HepG2 (cell line): Measurements from ENCODE around the gene TCFL5. TPM values are rescaled to one million over a fixed set of nuclear protein-coding genes. Genes with fewer than 3 reads are reported as not detected.
A peak's percentile ranks its signal among the peaks of the same experiment; 100 is the strongest.

ENCODE experiments used
- CAMTA2 ChIP-seq: sonication (generic); formaldehyde crosslinking; IDR thresholded peaks from 2 replicates; pipeline ENCODE4 v1.4.0; 2020; ENCODE audit warnings: mild to moderate bottlenecking, missing genetic modification reagents, borderline replicate concordance
- NRL ChIP-seq: sonication (generic); formaldehyde crosslinking; IDR thresholded peaks from 2 replicates; pipeline ENCODE4 v1.5.0; 2020; ENCODE audit warnings: missing genetic modification reagents, mild to moderate bottlenecking, moderate library complexity, borderline replicate concordance
- PTBP1 ChIP-seq: fragments of 200-400 bp; formaldehyde crosslinking; IDR thresholded peaks from 2 replicates; pipeline ENCODE4 v1.6.1; 2018; ENCODE audit warnings: low read length, low read depth; ENCODE audit not compliant: poor library complexity, severe bottlenecking
- ZBTB7A ChIP-seq: sonication (generic); formaldehyde crosslinking; IDR thresholded peaks from 2 replicates; pipeline ENCODE4 v1.8.0; 2022; ENCODE audit warnings: mild to moderate bottlenecking, missing genetic modification reagents
- ZKSCAN5 ChIP-seq: sonication (generic); formaldehyde crosslinking; IDR thresholded peaks from 2 replicates; pipeline ENCODE4 v1.5.1; 2020; ENCODE audit warnings: mild to moderate bottlenecking, missing genetic modification reagents
- ZNF777 ChIP-seq: sonication (generic); formaldehyde crosslinking; IDR thresholded peaks from 2 replicates; pipeline ENCODE4 v1.4.0; 2020; ENCODE audit warnings: missing genetic modification reagents
- polyA plus RNA-seq, 8 experiments: library from polyadenylated mRNA; depleted of rRNA in 3 of 8; stranded (reverse) in 7 of 8; unstranded in 1 of 8; fragments of >200 nt; fragmentation: Illumina TruSeq in 4 of 8; extraction: Trizol in 4 of 8; gene quantifications; 2 replicates each; pipeline versions ENCODE4 v1.2.1 to v1.2.3, GENCODE V29; 2011 to 2016; ENCODE audit warnings: low read depth in 4 of 8, missing spikeins in 1 of 8, mixed read lengths in 1 of 8; ENCODE audit not compliant: insufficient read depth in 1 of 8
- total RNA-seq, 5 experiments: library from RNA; depleted of rRNA; stranded (reverse); fragments of >200 nt; fragmentation: Illumina TruSeq; extraction: Trizol; gene quantifications; 2 replicates each; pipeline ENCODE4 v1.2.3, GENCODE V29; 2016; ENCODE audit warnings: low read depth in 1 of 5
- TF ChIP-seq, protein P1 (sequence below): IDR thresholded peaks from 2 replicates; pipeline ENCODE4 v1.6.1; 2016; ENCODE audit warnings: missing biosample characterization, missing genetic modification reagents, low read depth
- TF ChIP-seq, protein P2 (sequence below): sonication (generic); formaldehyde crosslinking; IDR thresholded peaks from 2 replicates; pipeline ENCODE4 v1.4.0; 2020; ENCODE audit warnings: low read depth, missing genetic modification reagents

TCFL5 gene
- total and polyA plus RNA-seq, 2 of the 13 experiments (the other 11 are each of a cell fraction or from before 2014, with no cell fraction given), result 14.8 to 20.0 TPM

DNA sequence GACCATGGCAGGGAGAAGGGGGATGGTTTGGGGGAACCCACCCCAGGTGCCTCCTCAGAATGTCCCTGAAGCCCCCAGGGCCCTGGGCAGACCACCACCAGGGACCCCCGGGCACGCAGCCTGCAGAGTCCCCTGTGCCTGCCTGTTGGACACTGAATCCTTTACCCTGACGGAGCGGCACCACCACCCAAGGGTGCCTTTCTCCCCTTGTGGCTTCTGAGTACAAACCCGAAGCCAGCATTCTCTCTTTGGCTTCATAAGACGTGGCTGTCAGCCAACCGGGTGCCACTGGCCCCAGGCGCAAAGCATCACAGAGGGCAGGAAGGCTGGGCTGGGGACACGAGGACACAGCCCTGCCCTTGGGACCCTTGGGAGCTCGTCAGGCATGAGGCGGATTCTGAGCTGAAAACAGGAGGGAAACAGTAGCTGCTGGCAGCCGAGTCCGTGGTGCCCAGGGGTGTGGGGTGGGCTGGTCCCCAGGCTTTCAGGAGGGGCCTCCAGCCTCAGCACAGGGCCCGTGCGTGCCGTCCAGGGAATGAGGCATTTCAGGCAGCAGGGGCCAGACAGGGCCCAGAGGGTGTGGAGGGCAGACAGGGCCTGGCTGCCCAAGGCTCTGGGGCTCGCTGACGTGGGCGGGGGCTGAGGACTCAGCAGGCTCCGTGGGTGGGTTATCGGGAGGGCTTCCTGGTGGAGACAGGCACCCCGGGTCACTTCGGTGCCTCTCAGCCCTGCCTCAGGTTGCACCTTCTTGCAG lies 41.2 kb downstream of the TCFL5 start (continued):
- TF ChIP-seq, protein P1, sequence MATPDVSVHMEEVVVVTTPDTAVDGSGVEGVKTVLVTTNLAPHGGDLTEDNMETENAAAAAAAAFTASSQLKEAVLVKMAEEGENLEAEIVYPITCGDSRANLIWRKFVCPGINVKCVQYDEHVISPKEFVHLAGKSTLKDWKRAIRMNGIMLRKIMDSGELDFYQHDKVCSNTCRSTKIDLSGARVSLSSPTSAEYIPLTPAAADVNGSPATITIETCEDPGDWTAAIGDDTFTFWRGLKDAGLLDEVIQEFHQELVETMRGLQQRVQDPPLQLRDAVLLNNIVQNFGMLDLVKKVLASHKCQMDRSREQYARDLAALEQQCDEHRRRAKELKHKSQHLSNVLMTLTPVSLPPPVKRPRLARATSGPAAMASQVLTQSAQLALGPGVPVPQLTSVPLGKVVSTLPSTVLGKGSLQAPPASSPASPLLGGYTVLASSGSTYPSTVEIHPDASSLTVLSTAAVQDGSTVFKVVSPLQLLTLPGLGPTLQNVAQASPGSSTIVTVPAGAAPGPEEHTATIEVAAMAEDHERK (CRISPR knock-in tag), result no peak
- TF ChIP-seq, protein P2, sequence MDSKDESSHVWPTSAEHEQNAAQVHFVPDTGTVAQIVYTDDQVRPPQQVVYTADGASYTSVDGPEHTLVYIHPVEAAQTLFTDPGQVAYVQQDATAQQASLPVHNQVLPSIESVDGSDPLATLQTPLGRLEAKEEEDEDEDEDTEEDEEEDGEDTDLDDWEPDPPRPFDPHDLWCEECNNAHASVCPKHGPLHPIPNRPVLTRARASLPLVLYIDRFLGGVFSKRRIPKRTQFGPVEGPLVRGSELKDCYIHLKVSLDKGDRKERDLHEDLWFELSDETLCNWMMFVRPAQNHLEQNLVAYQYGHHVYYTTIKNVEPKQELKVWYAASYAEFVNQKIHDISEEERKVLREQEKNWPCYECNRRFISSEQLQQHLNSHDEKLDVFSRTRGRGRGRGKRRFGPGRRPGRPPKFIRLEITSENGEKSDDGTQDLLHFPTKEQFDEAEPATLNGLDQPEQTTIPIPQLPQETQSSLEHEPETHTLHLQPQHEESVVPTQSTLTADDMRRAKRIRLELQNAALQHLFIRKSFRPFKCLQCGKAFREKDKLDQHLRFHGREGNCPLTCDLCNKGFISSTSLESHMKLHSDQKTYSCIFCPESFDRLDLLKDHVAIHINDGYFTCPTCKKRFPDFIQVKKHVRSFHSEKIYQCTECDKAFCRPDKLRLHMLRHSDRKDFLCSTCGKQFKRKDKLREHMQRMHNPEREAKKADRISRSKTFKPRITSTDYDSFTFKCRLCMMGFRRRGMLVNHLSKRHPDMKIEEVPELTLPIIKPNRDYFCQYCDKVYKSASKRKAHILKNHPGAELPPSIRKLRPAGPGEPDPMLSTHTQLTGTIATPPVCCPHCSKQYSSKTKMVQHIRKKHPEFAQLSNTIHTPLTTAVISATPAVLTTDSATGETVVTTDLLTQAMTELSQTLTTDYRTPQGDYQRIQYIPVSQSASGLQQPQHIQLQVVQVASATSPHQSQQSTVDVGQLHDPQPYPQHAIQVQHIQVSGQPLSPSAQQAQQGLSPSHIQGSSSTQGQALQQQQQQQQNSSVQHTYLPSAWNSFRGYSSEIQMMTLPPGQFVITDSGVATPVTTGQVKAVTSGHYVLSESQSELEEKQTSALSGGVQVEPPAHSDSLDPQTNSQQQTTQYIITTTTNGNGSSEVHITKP (CRISPR knock-in tag), result no peak
- TF ChIP-seq ZBTB7A, result 0 out of 2 replicates have a peak, but pooled peaks have one; percentile 40
- TF ChIP-seq CAMTA2, result no peak
- peak; percentile 9; the same call in 1 of the 2 replicates for TF ChIP-seq NRL (CRISPR knock-in tag)
- peak; percentile 55 for TF ChIP-seq ZNF777 (CRISPR knock-in tag)
- no peak for TF ChIP-seq ZKSCAN5
- TF ChIP-seq PTBP1, result peak; percentile 1
- TF ChIP-seq, all 625 proteins: peak for 13
